GM23248 (cell line): ENCODE results near the gene TUBB1.

Experiments used
- EZH2 ChIP-seq: fragments of 200-600 bp; sonication (generic); IDR thresholded peaks from 2 replicates; pipeline ENCODE4 v1.6.1; 2018; ENCODE audit warnings: antibody characterized with exemption, mild to moderate bottlenecking; ENCODE audit not compliant: insufficient read depth, poor library complexity, severe bottlenecking
- EZH2phosphoT487 ChIP-seq: fragments of 200-600 bp; sonication (generic); IDR thresholded peaks from 2 replicates; pipeline ENCODE4 v1.6.1; 2018; ENCODE audit warnings: antibody characterized with exemption, moderate library complexity, mild to moderate bottlenecking, low read depth; ENCODE audit not compliant: insufficient read depth

- TF ChIP-seq EZH2phosphoT487 (no peak), EZH2 (no peak)
These were observed 13.6 kb upstream of the TUBB1 start for GRCh38 chr20:59005523-59006166.
